Upper lobe of left lung (tissue), 6 donors: Measurements from ENCODE around the gene TMEM267. TPM values are rescaled to one million over a fixed set of nuclear protein-coding genes. Genes with fewer than 3 reads are reported as not detected.
"Not testable (repeated sequence)": the region's sequence is repeated elsewhere in the genome, so short reads cannot be mapped to it uniquely, and the experiment has no call there.

ENCODE experiments used
- ATAC-seq, 2 donors: fragments of 200-7000 bp; cut with Tn5 transposase; one replicate each; pipeline ENCODE4 v1.9.1; 2022; ENCODE audit warnings: mild to moderate bottlenecking in 2 of 2, moderate library complexity in 2 of 2; ENCODE audit not compliant: low FRiP score in 2 of 2
- DNase-seq, 2 donors: peaks; one replicate each; pipeline ENCODE4 v3.0.0-alpha.2; 2019 to 2020
- H3K27ac ChIP-seq, 4 donors: fragments of 200-600 bp; sonication (generic); one replicate each; pipeline ENCODE4 v1.5.1; 2016 to 2019
- H3K27me3 ChIP-seq, 4 donors: fragments of 200-600 bp; sonication (generic); one replicate each; pipeline ENCODE4 v1.5.1; 2017 to 2019
- H3K36me3 ChIP-seq, 4 donors: fragments of 200-600 bp; sonication (generic); one replicate each; pipeline ENCODE4 v1.5.1; 2016 to 2019
- H3K4me1 ChIP-seq, 4 donors: fragments of 200-600 bp; sonication (generic); one replicate each; pipeline ENCODE4 v1.5.1; 2018 to 2019
- H3K4me3 ChIP-seq, 4 donors: fragments of 200-600 bp; sonication (generic); one replicate each; pipeline ENCODE4 v1.5.1; 2017 to 2019; ENCODE audit warnings: mild to moderate bottlenecking in 2 of 4, moderate library complexity in 1 of 4
- H3K9me3 ChIP-seq, 4 donors: fragments of 200-600 bp; sonication (generic); one replicate each; pipeline ENCODE4 v1.5.1; 2018 to 2019
- EP300 ChIP-seq, 4 donors: sonication (generic); formaldehyde crosslinking; IDR thresholded peaks; one replicate each; pipeline ENCODE4 v1.5.1; 2017; ENCODE audit warnings: antibody characterized with exemption in 4 of 4, control low read depth in 2 of 4
- POLR2A ChIP-seq, 4 donors: fragments of 450-650 bp; IDR thresholded peaks; one replicate each; pipeline ENCODE4 v1.5.1; 2016 to 2017; ENCODE audit warnings: antibody characterized with exemption in 4 of 4, mild to moderate bottlenecking in 2 of 4
- POLR2AphosphoS5 ChIP-seq, 2 donors: sonication (generic); formaldehyde crosslinking; IDR thresholded peaks; one replicate each; pipeline ENCODE4 v1.5.1; 2017; ENCODE audit warnings: antibody characterized with exemption in 2 of 2
- WGBS, 2 donors: methylation state at CpG; one replicate each; pipeline ENCODE4 v1.1.5; 2017 to 2018; 5-methylcytosine and 5-hydroxymethylcytosine counted together
- total RNA-seq, 6 donors: library from RNA; depleted of rRNA in 4 of 6; stranded (reverse); fragments of >200 nt in 4 of 6; gene quantifications; one replicate each; pipeline versions ENCODE4 v1.1.0 to v1.2.1, GENCODE V29; 2016 to 2021
- TF ChIP-seq, protein P1 (sequence below), 6 experiments: fragments of 450-650 bp in 4 of 6; fragments of 200-600 bp in 2 of 6; sonication (generic) in 2 of 6; IDR thresholded peaks; one replicate each; pipeline ENCODE4 v1.5.1; 2016 to 2019; ENCODE audit warnings: antibody characterized with exemption in 6 of 6
- donor health status: DM: no; HTN: no; CAD: no; lungs with moderate emphysema.
- donor health status: DM: no; HTN: yes; CAD: no; lungs with severe emphysema.

The TMEM267 gene
- total RNA-seq, 6 donors from 2014 or later, result 3.6 to 27.2 (median 12.3) TPM

DNA sequence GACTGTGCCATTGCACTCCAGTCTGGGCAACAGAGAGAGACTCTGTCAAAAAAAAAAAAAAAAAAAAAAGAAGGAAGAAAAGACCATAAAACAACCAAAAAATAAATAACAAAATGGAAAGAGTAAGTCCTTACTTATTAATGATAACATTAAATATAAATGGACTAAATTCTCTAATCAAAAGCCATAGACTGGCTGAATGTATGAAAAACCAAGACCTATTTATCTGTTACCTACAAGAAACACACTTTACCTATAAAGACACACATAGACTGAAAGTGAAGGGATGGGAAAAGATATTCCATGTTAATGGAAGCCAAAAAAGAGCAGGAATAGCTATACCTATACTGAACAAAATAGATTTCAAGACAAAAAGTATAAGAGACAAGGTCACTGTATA, 16.6 kb downstream of the TMEM267 start:
- Histone ChIP-seq H3K36me3 (peaks cover 0 to 12% (median 0%) of the 10 kb centered on the region in 4 donors), H3K9me3 (peaks cover 4 to 9% (median 7%) of the 10 kb centered on the region in 4 donors), H3K27ac (no peak overlapping the region), H3K27me3 (no peaks in the 10 kb centered on the region), H3K4me1 (no peaks in the 10 kb centered on the region), H3K4me3 (no peak overlapping the region)
- TF ChIP-seq POLR2A (IDR thresholded peaks at IDR 0.05) (no peak), EP300 (IDR thresholded peaks at IDR 0.05) (no peak), POLR2AphosphoS5 (IDR thresholded peaks at IDR 0.05) (no peak)
- TF ChIP-seq, protein P1, sequence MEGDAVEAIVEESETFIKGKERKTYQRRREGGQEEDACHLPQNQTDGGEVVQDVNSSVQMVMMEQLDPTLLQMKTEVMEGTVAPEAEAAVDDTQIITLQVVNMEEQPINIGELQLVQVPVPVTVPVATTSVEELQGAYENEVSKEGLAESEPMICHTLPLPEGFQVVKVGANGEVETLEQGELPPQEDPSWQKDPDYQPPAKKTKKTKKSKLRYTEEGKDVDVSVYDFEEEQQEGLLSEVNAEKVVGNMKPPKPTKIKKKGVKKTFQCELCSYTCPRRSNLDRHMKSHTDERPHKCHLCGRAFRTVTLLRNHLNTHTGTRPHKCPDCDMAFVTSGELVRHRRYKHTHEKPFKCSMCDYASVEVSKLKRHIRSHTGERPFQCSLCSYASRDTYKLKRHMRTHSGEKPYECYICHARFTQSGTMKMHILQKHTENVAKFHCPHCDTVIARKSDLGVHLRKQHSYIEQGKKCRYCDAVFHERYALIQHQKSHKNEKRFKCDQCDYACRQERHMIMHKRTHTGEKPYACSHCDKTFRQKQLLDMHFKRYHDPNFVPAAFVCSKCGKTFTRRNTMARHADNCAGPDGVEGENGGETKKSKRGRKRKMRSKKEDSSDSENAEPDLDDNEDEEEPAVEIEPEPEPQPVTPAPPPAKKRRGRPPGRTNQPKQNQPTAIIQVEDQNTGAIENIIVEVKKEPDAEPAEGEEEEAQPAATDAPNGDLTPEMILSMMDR (IDR thresholded peaks at IDR 0.05), result no peak
- ATAC-seq, result no peak
- no peak for DNase-seq

DNA sequence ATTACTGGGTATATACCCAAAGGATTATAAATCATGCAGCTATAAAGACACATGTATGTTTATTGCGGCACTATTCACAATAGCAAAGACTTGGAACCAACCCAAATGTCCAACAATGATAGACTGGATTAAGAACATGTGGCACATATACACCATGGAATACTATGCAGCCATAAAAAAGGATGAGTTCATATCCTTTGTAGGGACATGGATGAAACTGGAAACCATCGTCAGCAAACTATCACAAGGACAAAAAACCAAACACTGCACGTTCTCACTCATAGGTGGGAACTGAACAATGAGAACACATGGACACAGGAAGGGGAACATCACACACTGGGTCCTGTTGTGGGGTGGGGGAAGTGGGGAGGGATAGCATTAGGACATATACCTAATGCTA, 18.2 kb downstream of the TMEM267 start:
- not testable (repeated sequence) for H3K4me3 ChIP-seq, H3K9me3 ChIP-seq, ATAC-seq, H3K27me3 ChIP-seq, H3K4me1 ChIP-seq, DNase-seq, H3K27ac ChIP-seq
- 97 to 100% methylated on average over 3 of the region's 3 CpGs for WGBS, 2 donors
- H3K36me3 ChIP-seq, result peaks cover 0 to 12% (median 0%) of the 10 kb centered on the region in 4 donors

DNA sequence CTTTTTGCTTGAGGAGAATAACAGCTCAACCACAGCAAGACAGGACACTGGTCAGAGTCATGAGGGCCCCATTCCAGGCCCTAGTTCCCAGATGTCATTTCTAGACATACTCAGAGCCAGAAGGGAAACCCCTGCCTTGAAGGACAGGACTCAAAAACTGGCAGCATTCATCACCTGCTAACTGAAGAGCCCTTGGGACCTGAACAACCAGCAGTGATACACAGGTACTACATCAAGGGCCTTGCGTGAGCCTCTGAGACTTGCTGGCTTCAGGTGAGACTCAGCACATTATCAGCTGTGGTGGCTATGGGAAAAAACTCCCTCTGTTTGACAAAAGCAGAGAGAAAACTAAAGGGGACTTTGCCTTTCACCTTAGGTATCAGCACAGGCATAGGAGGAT, 22.6 kb downstream of the TMEM267 start:
- TF ChIP-seq, protein P1 (IDR thresholded peaks at IDR 0.05), result no peak
- no peak for TF ChIP-seq EP300 (IDR thresholded peaks at IDR 0.05)
- no peak for TF ChIP-seq POLR2A (IDR thresholded peaks at IDR 0.05)
- no peak for TF ChIP-seq POLR2AphosphoS5 (IDR thresholded peaks at IDR 0.05)
- ATAC-seq, result no peak
- Histone ChIP-seq H3K36me3 (peaks cover 0 to under 1% (median 0%) of the 10 kb centered on the region in 4 donors), H3K27ac (no peak overlapping the region), H3K27me3 (no peaks in the 10 kb centered on the region), H3K4me1 (no peaks in the 10 kb centered on the region), H3K9me3 (peaks cover 0 to 6% (median 0%) of the 10 kb centered on the region in 4 donors), H3K4me3 (no peak overlapping the region)
- peak in 1 of 2 donors; percentile 39 for DNase-seq
- 65% methylated on average over 1 of the region's 1 CpG; no CpG with 5 or more reads in 1 of the 2 donors for WGBS, 2 donors

DNA sequence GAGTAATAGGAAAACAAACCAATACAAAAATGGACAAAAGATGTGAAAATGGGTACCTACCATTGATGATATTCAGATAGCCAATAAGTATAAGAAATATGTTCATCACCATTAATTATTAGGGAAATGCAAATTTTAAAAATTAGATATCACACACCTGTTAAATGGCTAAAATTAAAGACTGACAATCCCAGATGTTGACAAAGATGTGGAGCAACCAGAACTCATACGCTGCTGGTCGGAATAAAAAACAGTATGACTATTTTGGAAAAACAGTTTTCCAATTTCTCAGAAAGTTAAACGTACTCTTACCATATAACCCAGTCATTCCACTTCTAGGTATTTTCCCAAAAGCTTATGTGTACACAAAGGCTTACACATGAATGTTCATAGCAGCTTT, 27.1 kb downstream of the TMEM267 start:
- TF ChIP-seq POLR2A (IDR thresholded peaks at IDR 0.05) (no peak), EP300 (IDR thresholded peaks at IDR 0.05) (no peak)
- TF ChIP-seq, protein P1 (IDR thresholded peaks at IDR 0.05), result no peak
- DNase-seq, result no peak
- Histone ChIP-seq H3K4me3 (no peak overlapping the region), H3K27me3 (no peaks in the 10 kb centered on the region), H3K27ac (no peak overlapping the region), H3K4me1 (no peaks in the 10 kb centered on the region), H3K36me3 (peaks cover 0 to 6% (median 0%) of the 10 kb centered on the region in 4 donors), H3K9me3 (peaks cover 0 to 6% (median 0%) of the 10 kb centered on the region in 4 donors)
- 94 to 96% methylated on average over 3 of the region's 3 CpGs for WGBS, 2 donors
- ATAC-seq, result no peak

DNA sequence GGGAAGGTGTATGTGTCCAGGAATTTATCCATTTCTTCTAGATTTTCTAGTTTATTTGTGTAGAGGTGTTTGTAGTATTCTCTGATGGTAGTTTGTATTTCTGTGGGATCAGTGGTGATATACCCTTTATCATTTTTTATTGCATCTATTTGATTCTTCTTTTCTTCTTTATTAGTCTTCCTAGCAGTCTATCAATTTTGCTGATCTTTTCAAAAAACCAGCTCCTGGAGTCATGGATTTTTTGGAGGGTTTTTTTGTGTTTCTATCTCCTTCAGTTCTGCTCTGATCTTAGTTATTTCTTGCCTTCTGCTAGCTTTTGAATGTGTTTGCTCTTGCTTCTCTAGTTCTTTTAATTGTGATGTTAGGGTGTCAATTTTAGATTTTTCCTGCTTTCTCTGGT, 42.1 kb downstream of the TMEM267 start:
- peaks cover 0 to 17% (median 5%) of the 10 kb centered on the region in 4 donors for H3K36me3 ChIP-seq
- not testable (repeated sequence) for DNase-seq, ATAC-seq

DNA sequence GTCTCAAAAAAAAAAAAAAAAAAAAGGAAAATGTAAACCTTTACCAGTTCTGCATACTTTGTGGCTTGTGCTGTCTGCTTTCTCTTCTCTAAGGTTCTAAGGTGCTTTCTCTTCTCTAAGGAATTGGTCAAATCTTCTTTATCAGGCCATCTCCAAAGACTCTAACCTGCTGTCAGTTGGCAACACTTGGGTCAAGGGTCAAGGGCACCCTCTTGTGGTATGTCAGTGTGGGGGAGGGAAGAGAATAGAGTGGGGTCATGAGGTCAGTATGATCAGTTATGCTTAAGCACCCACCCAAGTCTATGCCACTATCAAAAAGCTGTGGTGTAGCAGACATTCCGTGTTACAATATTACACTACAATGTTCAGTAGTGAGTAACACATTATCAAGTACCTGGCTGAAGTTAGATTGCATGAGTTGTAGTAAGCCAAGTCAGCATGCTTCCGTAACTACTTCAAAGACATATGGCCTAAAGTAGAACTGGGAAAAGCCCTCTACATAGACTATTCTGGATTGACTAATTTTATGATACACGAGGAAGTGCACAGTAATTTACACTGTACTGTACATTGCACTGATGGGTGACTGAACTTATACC, 46.5 kb downstream of the TMEM267 start:
- Histone ChIP-seq H3K27ac (no peak overlapping the region), H3K4me1 (peaks cover 0 to 13% (median 8%) of the 10 kb centered on the region in 4 donors), H3K9me3 (peaks cover 0 to 6% (median 4%) of the 10 kb centered on the region in 4 donors), H3K4me3 (no peak overlapping the region), H3K36me3 (no peaks in the 10 kb centered on the region), H3K27me3 (no peaks in the 10 kb centered on the region)
- 72 to 85% methylated on average over 3 of the region's 3 CpGs for WGBS, 2 donors
- DNase-seq (no peak), ATAC-seq (peak in 1 of 2 donors; percentile 49)
- no peak for TF ChIP-seq POLR2A (IDR thresholded peaks at IDR 0.05)
- TF ChIP-seq, protein P1 (IDR thresholded peaks at IDR 0.05), result no peak
- TF ChIP-seq EP300 (IDR thresholded peaks at IDR 0.05), result no peak
- TF ChIP-seq POLR2AphosphoS5 (IDR thresholded peaks at IDR 0.05), result no peak

More for the DNA sequence above, 42.1 kb downstream of the TMEM267 start:
- H3K9me3 ChIP-seq, H3K4me3 ChIP-seq, H3K27me3 ChIP-seq, H3K4me1 ChIP-seq, H3K27ac ChIP-seq: not testable (repeated sequence)
